COR-L47 (cell line): ENCODE measurements around the gene ZNHIT6.

Source experiments
- DNase-seq: peaks from one replicate; lab custom pipeline; 2025; lab: John Stamatoyannopoulos, UW

Gene ZNHIT6

GRCh38 chr1:85621430-85621829 lies 86.8 kb downstream of the ZNHIT6 start:
- no peak for DNase-seq

- no peak for DNase-seq
These were observed 90.6 kb downstream of the ZNHIT6 start for GRCh38 chr1:85617633-85618100.

DNA sequence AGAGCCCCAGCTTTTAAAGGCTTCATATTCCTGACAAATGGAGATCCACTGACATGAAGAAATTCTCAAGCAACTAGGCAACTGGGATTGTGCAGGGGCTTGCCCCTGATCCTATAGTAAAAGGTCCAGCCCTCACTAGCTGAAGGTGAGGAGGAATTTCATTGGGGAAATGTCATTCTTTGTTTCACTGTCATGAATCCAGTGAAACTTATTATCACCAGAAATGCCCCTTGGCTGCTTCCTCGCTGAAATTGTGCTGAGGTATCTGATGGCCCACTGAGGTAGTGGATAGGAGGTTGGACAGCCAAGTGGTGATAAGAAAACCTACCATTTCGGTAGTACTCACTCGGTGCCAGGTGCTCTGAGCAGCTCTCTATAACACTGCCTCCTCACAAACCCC lies 91.5 kb downstream of the ZNHIT6 start:
- DNase-seq: no peak

DNA sequence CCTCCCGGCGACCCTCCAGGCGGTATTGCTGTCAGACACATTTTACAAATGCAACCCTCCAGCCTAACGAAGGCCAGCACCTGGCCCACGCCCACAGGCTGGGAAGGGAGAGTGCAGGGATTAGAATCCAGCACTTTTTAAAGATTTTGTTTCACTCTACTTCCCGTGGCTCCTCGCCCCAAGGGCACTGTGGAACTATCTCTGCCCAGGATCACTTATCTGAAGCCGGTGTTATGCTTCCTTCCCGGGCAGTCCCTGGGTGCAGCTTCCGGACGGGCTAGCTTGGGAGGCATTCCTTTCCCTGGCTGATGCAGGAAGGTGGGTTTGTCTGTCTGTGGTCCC lies 91.9 kb downstream of the ZNHIT6 start:
- no peak for DNase-seq

DNA sequence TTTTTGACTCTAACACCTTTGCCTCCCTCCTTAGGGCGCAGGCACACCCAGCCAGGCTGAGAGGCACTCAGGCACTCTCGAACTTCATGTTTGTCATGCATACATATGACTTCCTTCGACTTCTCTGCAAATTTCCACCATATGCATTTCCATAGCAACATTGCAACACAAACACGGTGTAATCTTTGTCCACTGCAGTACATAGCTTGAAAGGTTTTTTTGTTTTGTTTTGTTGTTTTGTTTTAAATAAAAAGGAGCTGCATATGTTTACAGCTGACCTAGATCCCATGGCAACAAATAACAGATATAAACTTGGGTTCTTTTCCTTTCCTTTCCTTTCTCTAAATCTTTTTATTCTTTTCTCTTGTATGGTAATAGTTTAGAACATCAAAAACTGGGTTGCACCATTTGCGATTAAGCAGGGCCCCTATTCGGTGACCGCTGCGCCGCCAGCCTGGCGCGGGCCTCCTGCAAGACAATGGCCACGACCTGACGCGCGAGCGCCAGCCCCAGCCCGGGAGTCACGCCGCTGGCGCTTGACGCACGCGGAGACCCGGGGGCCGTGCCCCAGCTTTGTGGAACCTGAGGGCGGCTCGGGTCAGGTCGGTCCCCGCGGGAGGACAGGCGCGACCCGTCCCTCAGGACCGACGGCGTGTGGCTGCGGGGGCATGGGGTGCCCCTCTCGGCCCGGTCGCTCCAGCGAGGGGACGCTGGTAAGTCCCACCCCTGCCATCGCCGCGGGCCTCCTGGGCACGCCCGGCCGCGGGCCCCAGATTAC lies 92.5 kb downstream of the ZNHIT6 start:
- no peak for DNase-seq

GRCh38 chr1:85612704-85613361 lies 95.4 kb downstream of the ZNHIT6 start:
- no peak for DNase-seq

DNA sequence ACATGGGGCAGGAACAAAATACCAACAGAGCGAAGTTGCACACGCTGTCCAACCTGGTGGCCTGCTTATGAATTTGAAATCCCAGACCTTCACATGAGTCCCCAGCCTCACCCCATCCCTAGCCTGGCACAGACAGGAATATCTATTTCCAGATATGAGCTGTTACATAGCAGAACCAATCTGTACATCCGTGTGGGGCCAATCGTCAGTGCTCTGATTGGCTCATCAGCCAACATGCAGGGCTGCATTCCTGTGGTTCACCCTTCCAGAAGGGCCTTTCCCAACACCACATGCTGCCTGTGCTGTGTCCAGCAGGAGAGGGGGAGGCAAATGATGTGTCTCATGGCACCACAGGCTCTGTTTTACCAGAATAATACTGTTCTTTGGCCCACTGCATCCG lies 96.4 kb downstream of the ZNHIT6 start:
- no peak for DNase-seq

GRCh38 chr1:85611425-85611824 lies 96.8 kb downstream of the ZNHIT6 start:
- no peak for DNase-seq

GRCh38 chr1:85609976-85610375 lies 98.3 kb downstream of the ZNHIT6 start:
- no peak for DNase-seq

DNA sequence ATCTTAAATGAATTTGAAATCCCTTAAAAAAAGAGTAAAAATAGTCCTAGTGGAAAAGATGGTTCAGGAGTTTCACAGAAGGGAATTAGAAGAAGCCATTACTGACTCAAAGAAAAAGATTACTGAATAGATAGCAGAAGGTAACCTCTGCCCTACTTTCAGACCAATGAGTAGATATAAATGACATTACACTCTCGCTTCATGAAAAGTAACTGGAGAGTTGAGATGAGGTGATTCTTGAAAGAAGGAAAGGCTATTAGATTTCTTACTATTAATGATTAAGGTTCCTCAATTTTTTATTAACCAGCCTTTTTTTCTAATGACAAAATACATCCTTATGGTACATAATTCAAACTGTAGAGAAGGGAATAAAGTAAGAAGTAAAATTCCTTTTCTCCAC lies 99.4 kb downstream of the ZNHIT6 start:
- DNase-seq: no peak

DNA sequence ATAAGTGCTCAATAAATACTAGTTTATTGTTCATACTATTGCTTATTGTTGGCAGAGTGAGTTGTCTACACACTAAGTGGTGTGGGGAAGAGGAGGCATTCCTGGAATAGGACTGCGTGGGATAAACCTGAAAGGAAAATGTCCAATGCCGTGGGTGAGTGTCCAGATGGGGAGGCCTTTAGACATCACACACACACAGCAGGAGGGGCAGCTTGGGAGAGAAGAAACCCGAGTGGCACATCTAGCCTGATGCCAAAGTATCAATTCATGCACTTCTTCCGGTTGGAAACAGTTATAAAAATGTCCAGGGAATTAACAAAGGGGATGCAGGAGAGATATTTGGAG lies 100.3 kb downstream of the ZNHIT6 start:
- DNase-seq: no peak

GRCh38 chr1:85607126-85607920 lies 100.9 kb downstream of the ZNHIT6 start:
- DNase-seq: no peak

DNA sequence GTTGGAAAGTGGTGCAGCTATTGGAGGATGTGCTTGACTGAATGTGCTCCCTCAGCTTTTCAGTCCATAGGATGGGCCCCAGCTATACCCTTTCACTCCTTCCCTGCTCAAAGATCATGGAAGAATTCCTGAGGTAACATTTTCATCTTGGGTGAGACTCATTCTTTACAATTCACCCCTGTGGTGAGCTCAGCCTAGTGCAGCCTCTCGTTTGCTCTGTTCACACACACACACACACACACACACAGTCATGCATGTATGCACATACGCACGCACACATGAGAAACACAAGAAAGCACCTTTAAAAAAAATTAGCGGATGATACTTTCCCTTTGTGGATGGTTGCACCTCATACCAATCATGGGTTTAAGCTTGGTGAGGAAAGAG lies 101.8 kb downstream of the ZNHIT6 start:
- DNase-seq: no peak

- DNase-seq: no peak
These were observed 102.5 kb downstream of the ZNHIT6 start for GRCh38 chr1:85605484-85606413.

GRCh38 chr1:85604298-85604997 lies 103.8 kb downstream of the ZNHIT6 start:
- no peak for DNase-seq

GRCh38 chr1:85603086-85603880 lies 105.0 kb downstream of the ZNHIT6 start:
- DNase-seq: no peak

- no peak for DNase-seq
These were observed 105.7 kb downstream of the ZNHIT6 start for GRCh38 chr1:85602571-85602970.

- no peak for DNase-seq
These were observed 106.3 kb downstream of the ZNHIT6 start for GRCh38 chr1:85601901-85602300.

DNA sequence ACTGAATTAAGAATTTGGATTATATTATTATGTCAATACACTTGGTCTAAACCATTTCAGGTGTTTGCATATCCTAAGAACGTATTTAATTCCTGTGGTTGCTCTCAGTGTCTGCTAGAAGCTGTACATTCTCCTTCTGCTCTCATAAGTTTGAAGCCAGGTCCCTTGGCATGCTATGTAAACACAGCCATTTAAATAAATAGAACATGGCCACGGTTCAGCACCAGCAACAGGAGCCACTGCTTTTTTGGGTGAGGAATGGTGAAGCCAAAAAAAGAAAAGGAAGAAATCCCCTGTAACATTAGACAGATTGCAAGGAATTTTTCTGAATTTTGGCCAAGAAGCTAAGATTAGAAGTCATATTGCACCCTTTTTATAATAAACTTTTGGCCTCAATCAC lies 108.6 kb downstream of the ZNHIT6 start:
- DNase-seq: no peak
